ENCODE results near the gene CDK15.
"Not testable (repeated sequence)": the region's sequence is repeated elsewhere in the genome, so short reads cannot be mapped to it uniquely, and the experiment has no call there.

The CDK15 gene

DNA sequence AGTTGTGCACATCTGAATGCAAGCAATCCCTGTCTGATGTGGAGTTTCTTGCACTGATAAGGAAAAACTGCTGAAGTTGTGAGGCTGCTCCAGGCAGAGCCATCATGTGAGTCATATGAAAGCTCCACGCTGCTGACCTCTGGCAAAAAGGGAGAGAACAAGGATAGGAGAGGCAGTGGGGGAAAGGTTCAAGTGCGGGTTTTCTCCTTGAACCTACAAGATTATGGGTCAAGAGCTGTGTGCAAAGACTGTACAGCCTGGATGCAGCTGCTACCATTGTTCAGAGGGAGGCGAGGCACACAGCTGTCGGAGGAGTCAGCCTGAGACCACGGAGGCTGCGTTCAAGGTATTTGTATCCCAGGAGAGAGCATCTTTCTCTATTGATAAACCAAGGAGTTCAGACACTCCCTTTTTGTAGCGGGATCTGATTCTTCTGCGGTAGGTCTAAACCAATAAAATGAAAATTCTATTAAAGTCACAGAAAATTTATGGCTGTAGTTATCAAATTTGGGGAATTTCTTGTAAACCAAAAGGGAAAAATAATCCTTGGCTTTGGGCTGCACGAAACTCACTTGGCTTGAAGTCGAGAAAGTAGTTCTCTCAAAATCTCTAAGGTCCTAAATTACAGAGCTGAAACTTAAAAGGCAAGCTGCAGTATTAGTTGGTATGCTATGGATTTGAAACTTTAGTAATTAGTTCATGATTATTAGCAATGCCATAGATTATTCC lies at the start of gene CDK15:
Gene CDK15 (plus strand): TSS at position 96 of the 729 bp plus-strand sequence. CDS start 128 bp downstream, at position 224.
- no peak for DNase-seq

DNA sequence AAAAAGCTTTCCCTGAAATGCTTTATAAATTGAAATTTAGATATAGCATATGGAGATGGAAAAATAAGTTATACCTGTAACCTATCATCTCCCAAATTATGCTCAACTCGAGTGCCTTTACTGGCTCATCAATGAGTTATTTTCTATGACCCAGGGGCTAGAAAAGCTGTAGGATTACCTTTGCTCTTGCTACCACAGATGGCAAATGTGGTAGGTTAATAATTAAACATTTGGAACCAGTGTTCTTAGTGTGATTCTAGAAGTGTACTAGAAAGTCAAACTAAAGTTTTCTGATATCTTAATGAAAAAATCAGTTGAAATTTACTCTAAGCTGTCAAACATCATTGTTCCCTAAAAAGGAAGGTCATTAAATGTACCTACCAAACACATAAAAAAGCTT lies 48.1 kb upstream of the CDK15 start:
- no peak for DNase-seq

DNA sequence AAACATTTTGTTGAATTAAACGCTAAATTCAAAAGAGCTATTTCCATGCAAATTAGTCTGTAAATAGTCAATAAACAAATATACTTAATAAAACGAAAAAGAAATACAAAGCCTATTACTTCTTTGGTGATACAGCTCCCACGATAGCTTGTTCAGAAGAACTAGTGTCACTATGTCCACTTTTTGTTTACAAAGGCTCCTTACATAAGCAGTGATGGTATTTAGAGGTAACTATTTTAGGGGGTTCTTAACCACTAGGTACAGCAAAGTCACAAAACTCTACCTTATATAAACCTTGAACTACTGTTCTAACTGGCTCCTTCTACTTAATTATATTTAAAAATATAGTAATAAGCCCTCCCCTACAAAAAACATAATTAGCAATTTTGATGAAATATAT lies 47.5 kb upstream of the CDK15 start:
- DNase-seq: no peak

DNA sequence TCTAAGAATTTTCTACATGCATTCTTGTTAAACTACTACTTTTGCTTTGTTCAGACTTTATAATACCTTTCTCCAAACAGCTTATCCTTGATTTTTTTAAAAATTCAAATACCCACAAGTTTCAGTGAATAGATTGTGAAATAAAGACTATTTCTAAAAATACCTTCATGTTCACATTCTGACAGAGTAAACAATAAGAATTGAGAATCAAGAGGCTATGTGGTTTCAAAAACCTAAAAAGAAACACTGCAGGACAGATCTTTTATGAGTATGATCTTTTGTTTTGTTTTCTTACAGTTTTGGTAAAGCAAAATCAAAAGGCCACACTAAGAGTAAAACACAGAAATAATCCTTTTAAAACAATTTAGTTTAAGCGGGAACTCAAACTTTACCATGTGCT lies 46.8 kb upstream of the CDK15 start:
- DNase-seq: no peak

DNA sequence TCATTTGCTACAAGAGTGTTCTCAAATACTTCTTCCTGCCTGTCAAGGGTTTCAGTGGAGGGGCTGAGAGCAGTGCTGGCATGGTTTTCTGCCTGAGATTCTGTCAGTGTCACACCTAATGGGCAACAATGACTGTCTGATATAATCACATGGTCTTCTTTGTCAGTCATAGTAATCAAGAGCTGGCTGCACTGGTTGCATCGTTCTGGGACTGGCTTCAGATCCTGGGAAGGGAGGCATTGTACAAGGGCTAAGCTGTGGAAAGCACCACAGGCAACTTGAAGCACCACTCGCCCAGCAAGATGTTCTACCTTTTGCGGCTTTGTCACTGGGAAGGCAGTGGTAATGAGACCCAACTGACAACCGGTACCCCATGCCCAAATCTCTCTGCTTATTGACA lies 45.2 kb upstream of the CDK15 start:
- no peak for DNase-seq

DNA sequence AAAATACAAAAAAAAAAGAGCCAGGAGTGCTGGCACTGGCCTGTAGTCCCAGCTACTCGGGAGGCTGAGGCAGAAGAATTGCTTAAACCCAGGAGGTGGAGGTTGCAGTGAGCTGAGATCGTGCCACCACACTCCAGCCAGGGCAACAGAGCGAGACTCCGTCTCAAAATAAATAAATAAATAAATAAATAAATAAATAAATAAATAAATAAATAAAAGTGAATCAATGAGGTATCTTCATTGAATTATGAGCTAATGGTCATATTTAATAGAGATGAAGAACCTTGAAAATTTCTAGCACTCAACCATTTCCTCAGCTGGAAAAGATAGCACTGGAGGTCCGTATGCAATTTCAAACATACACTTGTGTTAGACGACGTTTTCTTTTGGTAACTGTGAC lies 41.9 kb upstream of the CDK15 start:
- DNase-seq: not testable (repeated sequence)

DNA sequence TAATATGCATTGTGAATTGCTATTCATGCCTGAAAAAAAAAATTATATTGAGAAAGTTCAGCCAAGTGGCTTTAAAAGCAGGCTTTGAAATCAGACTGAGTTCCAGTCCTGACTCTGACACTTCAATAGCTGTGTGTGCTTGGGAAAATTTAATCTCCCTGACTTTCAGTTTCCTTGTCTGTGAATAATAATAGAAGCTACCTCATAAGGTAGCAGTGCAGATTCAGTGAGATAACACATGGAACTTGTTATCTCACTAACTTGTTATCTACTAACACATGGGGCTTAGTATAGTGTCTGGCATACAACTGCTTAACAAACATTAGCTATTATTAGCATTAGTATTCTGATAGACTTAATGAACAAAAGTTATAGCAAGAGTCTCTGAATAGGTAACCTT lies 40.5 kb upstream of the CDK15 start:
- no peak for DNase-seq

DNA sequence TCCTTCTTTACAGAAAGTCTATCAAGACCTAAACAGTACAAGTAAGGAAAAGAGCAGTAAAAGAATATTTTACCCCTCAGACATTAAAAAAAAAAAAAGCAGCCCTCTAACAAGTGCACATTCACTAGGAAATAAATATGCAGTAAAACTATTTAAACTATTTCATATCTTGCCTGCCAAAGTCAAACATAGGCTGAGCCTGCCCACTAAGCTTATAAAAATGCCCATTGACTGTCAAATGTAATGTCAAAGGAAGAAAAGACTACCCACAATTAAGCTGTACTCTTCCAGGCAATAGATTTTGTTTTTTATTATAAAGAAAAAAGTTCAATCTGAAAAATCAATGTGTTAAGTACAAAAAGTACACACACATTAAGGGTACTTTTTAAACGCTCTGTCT lies 37.4 kb upstream of the CDK15 start:
- DNase-seq: no peak

DNA sequence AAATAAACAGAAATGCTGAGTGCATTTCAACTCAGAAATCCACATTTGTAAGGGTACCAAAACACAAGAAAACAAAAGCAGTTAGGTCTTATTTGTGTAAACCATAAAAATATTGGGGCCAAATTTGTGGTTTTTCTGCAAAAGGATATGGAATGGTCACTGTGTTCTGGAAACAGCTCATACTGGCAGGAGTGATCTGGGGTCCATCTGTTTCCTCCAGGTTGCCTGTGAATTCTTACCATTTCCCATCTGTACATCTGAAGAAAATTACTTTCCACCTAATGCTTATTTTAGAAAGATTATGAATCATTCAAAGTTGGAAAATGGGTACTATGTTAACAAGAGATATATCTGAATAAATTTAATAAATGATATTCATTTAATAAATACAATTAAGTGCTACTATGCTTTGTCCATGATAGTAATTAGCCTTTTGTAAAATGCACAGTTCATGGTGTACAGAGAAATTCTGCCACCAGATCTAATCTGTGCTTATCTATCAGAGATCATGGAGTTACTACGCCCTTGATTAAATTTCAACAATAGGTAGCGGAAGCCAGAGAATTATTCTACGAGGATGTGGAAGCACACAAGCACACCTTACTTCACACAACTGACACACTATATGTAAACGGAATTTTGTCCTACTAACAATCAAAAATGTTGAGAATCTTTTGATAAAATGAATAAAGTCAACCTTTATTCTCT lies 36.5 kb upstream of the CDK15 start:
- no peak for DNase-seq

DNA sequence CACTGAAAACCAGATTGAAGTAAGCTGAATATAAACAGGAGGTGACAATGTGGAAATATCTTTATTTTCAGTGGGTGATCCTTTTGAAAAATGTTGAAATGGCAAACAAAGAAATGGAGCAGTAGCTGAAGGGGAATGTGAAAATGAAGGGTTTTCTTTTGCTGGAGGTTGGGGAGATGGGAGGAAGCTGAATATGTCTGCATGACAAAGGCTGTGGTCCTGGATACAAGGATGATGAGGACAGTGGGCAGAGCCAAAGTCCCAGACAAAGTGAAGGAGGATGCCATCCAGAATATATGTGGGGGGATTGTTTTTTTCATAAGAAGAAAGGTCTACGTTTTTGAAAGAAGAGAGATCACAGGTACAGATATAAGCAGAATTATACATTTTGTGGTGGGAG lies 32.3 kb upstream of the CDK15 start:
- no peak for DNase-seq

DNA sequence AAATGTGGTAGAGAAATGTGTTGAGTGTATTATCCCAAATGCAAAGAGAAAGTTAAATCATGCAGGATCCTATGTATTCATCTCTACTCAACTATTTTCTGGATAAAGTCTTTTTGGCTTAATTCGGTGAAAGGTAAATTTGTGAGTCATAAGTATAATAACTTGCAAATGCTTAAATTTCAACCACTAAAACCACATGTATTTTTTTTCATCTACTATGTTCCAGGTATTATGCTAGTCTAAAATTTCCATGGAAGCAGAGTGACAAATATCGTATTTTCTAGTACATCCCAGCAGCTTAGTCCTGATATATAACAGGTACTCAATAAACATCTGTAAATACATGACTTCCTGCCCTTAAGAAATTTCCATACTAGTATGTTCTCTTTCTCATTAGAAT lies 31.8 kb upstream of the CDK15 start:
- no peak for DNase-seq

DNA sequence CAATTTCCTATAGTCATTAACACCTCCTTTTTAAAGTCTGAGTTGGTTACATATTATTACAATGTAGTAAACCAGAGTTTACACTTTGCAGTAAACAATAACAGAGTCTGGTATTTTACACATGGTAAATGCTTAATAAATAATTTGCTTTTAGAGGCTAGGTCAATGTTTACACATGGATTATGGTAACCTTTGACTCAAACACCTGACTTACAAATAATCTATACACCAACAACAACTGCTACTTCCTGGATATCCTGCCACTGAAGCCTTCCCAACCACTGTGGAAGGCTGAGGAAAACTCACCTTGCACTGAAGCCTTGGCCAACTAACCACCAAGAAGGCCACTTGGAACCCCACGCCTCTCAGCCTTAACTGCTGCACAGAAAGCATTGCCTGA lies 31.0 kb upstream of the CDK15 start:
- no peak for DNase-seq

DNA sequence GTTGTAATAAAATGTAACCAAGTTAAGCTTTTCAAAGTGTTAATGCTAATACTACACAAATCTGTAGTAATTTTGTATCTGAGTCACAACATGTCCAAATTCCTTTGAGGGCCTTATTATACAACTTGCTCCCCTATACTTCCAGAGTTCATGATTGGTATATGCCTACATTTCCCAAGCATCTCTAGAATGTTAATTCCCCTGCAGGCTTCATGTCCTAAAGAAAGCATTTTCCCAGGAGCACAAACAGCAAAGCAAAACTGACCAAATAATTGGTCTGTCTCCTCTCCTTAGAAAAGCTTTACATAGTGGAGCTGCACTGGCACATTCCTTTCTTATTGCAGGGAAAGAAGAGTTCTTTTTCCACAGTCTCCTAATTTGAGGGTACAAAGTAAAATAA lies 29.3 kb upstream of the CDK15 start:
- DNase-seq: no peak

DNA sequence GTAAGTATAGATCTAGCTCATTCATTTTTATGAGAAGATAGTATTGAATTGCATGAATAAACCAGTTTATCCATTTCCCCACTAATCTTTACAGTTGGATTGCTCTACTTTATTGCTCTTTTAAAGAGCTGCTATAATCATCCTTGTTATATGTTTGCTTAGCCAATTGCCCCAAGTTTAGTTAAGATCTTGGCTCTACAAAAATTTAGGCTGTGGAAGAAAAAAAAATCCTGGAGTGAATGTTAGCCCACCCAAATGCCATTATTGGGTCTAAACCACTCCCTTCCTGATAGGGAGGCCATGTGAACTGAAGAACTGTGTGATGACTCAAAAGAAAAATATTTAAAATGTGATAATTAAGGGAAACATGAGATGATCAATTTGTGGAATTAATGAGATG lies 28.5 kb upstream of the CDK15 start:
- no peak for DNase-seq

DNA sequence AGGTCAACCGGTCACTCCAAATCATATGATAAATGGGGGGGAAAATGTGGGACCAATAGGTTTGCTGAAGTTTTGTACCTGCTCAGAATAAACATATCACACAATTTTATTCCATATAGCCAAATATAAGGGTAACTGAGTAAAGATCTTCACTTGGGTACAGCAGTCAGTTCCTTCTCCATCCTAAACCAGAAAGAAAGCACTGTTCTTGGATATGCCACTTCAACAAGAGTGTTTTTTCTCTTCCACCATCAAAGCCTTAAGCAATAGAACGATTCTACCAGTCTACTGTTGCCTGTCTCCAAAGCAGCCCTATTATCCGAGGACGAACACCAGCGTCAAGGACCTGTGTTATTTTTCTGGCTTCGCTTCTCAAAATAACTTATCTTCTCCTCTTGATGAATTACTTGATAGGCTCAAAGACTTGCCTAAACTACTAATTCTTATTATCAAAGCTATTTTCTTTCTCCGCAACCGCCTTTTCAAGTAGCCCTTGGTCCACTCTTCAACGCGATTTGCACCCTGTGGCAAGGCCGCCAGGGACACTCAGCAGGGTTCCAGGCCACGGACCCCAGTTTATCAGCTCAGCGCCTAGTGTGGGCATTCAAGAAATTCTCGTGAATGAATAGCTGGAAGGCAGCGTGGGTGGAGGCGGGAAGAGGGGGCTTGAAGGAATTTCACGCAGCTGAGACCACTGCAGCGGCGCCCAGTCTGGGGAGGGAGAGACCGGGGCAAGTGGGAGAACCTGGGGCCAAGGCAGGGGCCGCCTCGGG lies 26.2 kb upstream of the CDK15 start:
- no peak for DNase-seq

DNA sequence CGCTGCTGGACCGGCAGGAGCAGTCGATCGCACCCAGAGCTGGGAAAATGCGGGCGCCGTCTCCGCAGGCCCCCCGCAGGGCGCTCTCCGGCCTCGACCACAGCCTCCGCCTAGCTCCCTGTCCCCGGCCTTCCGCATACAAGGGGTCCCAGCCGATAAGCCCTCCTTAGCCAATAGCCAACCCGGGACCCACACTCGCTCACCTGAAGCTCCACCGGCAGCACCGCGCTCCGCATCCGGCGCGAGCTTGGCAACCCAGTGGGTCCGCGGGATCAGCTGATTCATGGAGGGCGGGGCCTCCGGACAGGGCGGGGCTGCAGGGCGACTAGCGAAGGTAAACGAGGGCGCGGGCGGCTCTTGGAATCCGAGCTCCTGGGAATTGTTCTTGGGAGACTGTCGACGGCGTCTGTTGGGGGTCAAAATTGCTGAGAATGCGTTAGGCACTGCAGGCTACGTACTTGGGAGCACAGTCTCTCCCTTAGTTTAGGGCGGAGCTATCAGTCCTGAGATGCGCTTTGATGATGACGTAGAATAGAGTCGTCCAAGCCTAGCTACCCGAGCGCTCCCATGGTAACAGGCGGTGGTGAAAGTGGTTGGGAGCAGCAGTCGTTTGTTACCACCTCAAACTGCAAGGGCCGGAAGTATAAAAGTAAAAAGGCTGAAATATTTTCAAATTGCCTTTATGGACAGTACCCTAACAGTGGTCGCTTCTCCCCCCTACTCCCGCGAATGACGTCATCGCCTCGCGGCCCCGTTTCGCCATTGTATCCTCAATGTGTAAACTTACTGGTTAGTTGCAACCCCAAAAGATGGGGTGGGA lies 25.5 kb upstream of the CDK15 start, which contains the start of gene ALS2:
Gene ALS2 (minus strand): TSS at position 260 of the 820 bp plus-strand sequence. CDS start 12,048 bp downstream, outside the sequence.
- peak; percentile 90 to 91 for DNase-seq

DNA sequence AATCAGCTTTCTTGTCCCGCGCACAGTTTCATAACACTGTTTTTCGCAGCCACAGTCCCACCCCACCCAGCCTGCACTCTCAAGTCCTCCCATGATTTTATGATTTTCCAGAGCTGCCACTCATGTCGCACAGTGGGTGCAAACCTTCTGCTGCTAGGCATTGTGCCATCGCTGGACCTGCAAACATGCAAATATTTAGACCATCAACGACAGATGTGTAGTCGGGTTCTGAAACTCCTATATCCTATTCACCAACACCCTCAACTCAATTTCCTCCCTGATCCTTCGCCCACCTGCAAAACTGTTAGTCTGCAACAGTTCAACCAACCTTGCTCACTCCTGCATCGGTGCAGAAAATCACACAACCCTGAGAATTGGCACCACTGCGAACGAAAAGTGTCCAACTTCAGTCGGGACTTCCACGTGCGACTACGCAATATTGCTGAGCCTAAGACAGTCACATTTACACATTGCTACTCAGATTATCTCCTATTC lies 24.7 kb upstream of the CDK15 start:
- no peak for DNase-seq

DNA sequence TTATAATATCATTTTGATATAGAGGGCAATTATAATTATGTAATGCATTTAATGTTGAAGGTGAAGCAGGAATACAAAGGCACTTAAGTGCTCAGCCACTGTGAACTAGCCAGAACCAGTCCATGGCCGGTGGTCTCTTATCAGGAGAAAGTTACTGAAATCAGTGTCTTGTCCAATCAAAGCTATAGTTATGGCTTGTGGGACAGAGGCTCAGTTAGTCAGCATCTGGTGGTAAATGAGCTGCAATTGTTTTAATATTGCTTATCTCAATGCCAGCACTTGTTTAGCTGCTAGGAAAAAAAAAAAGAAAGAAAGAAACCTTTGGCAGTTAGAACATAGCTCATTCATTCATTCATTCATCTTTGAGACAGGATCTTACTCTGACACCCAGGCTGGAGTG lies 21.8 kb upstream of the CDK15 start:
- no peak for DNase-seq

DNA sequence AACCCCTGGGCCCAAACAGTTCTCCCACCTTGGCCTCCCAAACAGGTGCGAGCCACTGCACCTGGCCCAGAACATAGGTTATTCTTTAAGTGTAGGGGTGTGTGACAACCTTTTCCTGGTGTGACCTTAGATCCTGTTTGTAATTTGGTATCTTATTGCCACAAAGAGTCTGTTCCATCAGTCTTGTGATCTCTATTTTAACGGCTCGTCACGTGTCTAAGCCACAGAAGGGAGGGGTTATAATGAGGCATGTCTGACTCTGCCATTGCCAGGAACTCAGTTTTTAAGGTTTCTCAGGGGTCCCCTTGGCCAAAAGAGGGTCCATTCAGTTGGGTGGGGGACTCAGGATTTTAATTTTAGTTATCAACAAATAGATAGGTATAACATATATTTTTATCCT lies 21.2 kb upstream of the CDK15 start:
- no peak for DNase-seq

DNA sequence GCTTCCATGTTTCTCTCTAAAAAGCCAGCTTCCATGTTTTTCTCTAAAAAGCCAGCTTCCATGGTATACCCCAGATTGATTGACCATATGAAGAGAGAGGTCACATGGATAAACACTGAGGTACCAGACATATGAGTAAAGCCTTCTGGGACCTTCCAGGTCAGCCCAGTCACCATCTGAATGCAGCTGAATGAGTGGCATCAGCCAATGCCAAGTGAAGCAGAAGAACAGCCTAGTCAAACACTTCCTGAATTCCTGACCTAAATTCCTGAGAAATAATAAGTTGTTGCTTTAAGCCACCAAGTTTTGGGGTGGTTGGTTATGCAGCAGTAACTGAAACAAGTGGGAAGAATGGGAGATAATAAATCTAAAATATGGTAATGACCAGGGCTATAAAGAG lies 19.9 kb upstream of the CDK15 start:
- DNase-seq: no peak

DNA sequence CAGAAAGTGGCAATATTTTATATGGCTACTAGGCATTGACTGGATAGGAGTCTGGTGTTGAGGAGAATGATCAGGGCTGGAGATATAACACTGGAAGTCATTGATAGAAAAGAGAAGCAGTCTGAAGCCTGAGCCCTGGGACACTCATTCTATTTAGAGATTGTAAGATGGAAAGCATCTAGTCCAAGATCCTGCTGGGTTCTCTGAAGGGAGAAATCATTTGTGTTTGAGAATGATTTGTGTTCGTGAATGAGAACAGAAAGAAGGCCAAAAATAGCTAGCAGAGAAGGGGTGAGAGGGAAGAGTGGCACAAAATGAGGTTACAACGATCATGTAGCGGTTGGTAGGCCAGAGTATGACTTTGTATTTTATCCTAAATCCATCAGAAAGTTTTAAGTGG lies 18.0 kb upstream of the CDK15 start:
- no peak for DNase-seq

DNA sequence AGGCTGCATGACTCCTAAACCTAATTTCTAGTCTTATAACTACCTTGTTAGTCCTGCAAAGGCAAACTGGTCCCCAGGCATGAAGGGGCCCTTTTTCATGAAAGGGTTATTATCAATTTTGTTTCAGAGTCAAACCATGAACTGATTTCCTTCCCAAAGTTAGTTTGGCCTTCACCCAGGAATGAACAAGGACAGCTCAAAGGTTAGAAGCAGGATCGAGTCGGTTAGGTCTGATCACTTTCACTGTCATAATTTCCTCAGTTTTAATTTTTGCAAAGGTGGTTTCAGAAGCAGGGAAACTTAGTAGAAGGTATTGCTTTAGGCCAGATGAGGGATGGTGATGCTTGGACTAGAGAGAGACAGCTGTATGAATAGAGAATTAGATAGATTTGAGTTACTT lies 16.9 kb upstream of the CDK15 start:
- no peak for DNase-seq

DNA sequence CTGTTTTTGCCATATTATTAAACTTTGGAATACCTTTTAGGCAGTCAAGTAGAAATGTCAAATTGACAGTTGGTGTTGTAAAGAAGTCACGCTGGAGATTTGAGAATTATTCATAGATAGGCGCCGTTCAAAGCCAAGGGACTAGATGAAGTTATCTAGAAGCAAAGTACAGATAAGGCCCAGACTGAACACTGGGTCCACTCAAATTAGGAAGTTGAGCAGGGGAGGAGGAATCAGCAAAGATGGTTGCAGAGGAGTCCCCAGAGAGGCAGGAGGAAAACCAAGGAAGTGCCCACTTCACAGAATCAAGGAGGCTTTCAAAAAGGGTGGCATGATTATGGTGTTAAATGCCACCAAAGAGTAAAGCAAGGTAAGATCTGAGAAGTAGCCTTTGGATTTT lies 16.0 kb upstream of the CDK15 start:
- no peak for DNase-seq
